HepG2 (cell line): ENCODE data around the gene WIZ. TPM values are rescaled to one million over a fixed set of nuclear protein-coding genes. Genes with fewer than 3 reads are reported as not detected.
A peak's percentile ranks its signal among the peaks of the same experiment; 100 is the strongest.

ENCODE experiments used
- ARID4A ChIP-seq: sonication (generic); formaldehyde crosslinking; IDR thresholded peaks from 2 replicates; pipeline ENCODE4 v1.5.0; 2020; ENCODE audit warnings: mild to moderate bottlenecking, missing genetic modification reagents, borderline replicate concordance
- CHD4 ChIP-seq: fragments of 200-600 bp; sonication (generic); IDR thresholded peaks from 2 replicates; pipeline ENCODE4 v1.7.0; 2017; ENCODE audit warnings: mild to moderate bottlenecking, low read length, borderline replicate concordance
- HIC2 ChIP-seq: sonication (generic); formaldehyde crosslinking; IDR thresholded peaks from 2 replicates; pipeline ENCODE4 v1.9.0; 2022; ENCODE audit warnings: low read depth, missing genetic modification reagents
- HMGXB4 ChIP-seq, 2 experiments: sonication (generic) in 1 of 2; formaldehyde crosslinking in 1 of 2; IDR thresholded peaks; 2 replicates each; pipeline versions ENCODE4 v1.4.0 to v1.6.1; 2018 to 2020; ENCODE audit warnings: missing genetic modification reagents in 2 of 2, borderline replicate concordance in 1 of 2, low read depth in 1 of 2, mild to moderate bottlenecking in 1 of 2, missing biosample characterization in 1 of 2
- JUND ChIP-seq: sonication (generic); formaldehyde crosslinking; IDR thresholded peaks from 2 replicates; pipeline ENCODE4 v1.8.0; 2022; ENCODE audit warnings: mild to moderate bottlenecking, missing genetic modification reagents
- MAFG ChIP-seq: sonication (generic); formaldehyde crosslinking; IDR thresholded peaks from 2 replicates; pipeline ENCODE4 v1.5.1; 2020; ENCODE audit warnings: mild to moderate bottlenecking, missing genetic modification reagents
- MLXIP ChIP-seq: sonication (generic); formaldehyde crosslinking; IDR thresholded peaks from 2 replicates; pipeline ENCODE4 v1.9.0; 2021; ENCODE audit warnings: missing genetic modification reagents, borderline replicate concordance
- MTA1 ChIP-seq: sonication (generic); formaldehyde crosslinking; IDR thresholded peaks from 2 replicates; pipeline ENCODE4 v1.4.0; 2020; ENCODE audit warnings: missing genetic modification reagents, mild to moderate bottlenecking, borderline replicate concordance
- MXD1 ChIP-seq: sonication (generic); formaldehyde crosslinking; IDR thresholded peaks from 2 replicates; pipeline ENCODE4 v1.4.0; 2020; ENCODE audit warnings: mild to moderate bottlenecking, missing genetic modification reagents
- TRIM24 ChIP-seq: sonication (generic); formaldehyde crosslinking; IDR thresholded peaks from 2 replicates; pipeline ENCODE4 v1.8.0; 2022; ENCODE audit warnings: mild to moderate bottlenecking, missing genetic modification reagents
- ZFP91 ChIP-seq: sonication (generic); formaldehyde crosslinking; IDR thresholded peaks from 2 replicates; pipeline ENCODE4 v1.9.0; 2022; ENCODE audit warnings: missing genetic modification reagents, mild to moderate bottlenecking, borderline replicate concordance
- ZNF740 ChIP-seq: sonication (generic); formaldehyde crosslinking; IDR thresholded peaks from 2 replicates; pipeline ENCODE4 v1.4.0; 2020; ENCODE audit warnings: missing genetic modification reagents
- polyA plus RNA-seq, 8 experiments: library from polyadenylated mRNA; depleted of rRNA in 3 of 8; stranded (reverse) in 7 of 8; unstranded in 1 of 8; fragments of >200 nt; fragmentation: Illumina TruSeq in 4 of 8; extraction: Trizol in 4 of 8; gene quantifications; 2 replicates each; pipeline versions ENCODE4 v1.2.1 to v1.2.3, GENCODE V29; 2011 to 2016; ENCODE audit warnings: low read depth in 4 of 8, missing spikeins in 1 of 8, mixed read lengths in 1 of 8; ENCODE audit not compliant: insufficient read depth in 1 of 8
- total RNA-seq, 5 experiments: library from RNA; depleted of rRNA; stranded (reverse); fragments of >200 nt; fragmentation: Illumina TruSeq; extraction: Trizol; gene quantifications; 2 replicates each; pipeline ENCODE4 v1.2.3, GENCODE V29; 2016; ENCODE audit warnings: low read depth in 1 of 5

Gene WIZ
- total and polyA plus RNA-seq, 2 of the 13 experiments (the other 11 are each of a cell fraction or from before 2014, with no cell fraction given): 4.7 to 4.8 TPM

GRCh38 chr19:15479391-15480345 lies 29.9 kb upstream of the WIZ start, which contains the start of gene PGLYRP2 (continued):
- TF ChIP-seq ARID4A (CRISPR knock-in tag) (peak; percentile 31; the same call in 1 of the 2 replicates), JUND (CRISPR knock-in tag) (peak; percentile 6; the same call in 1 of the 2 replicates), CHD4 (no peak), ZNF740 (CRISPR knock-in tag) (no peak), HMGXB4 (CRISPR knock-in tag; IDR thresholded peaks at IDR 0.05; ENCODE audit: borderline replicate concordance in 1 of 2, low read depth in 1 of 2) (peak; percentile 23 to 42; a peak in 1 of 4 replicates), MLXIP (CRISPR knock-in tag) (no peak), MTA1 (CRISPR knock-in tag) (peak; percentile 88), ZFP91 (CRISPR knock-in tag) (peak; percentile 71; the same call in 1 of the 2 replicates), MXD1 (CRISPR knock-in tag) (no peak), MAFG (CRISPR knock-in tag) (no peak), HIC2 (CRISPR knock-in tag) (0 out of 2 replicates have a peak, but pooled peaks have one; percentile 35), TRIM24 (CRISPR knock-in tag) (no peak)
